Right lobe of liver (tissue), 6 donors: ENCODE data around the gene MYLK4. TPM values are rescaled to one million over a fixed set of nuclear protein-coding genes. Genes with fewer than 3 reads are reported as not detected.

ENCODE experiments used
- ATAC-seq, 4 donors: fragments of 200-7000 bp; cut with Tn5 transposase; one replicate each; pipeline ENCODE4 v1.9.1; 2020; ENCODE audit warnings: mild to moderate bottlenecking in 4 of 4, moderate library complexity in 4 of 4
- DNase-seq, 3 donors: peaks; one replicate each; pipeline ENCODE4 v3.0.0-alpha.2; 2020
- H3K27ac ChIP-seq, 3 donors: fragments of 200-600 bp; one replicate each; pipeline ENCODE4 v1.8.0; 2022
- H3K27me3 ChIP-seq, 2 donors: fragments of 200-600 bp; one replicate each; pipeline ENCODE4 v1.8.0; 2022
- H3K36me3 ChIP-seq, 4 donors: fragments of 200-600 bp; sonication (generic) in 1 of 4; one replicate each; pipeline versions ENCODE4 v1.5.1 to v1.8.0; 2017 to 2022; ENCODE audit warnings: control low read depth in 1 of 4
- H3K4me1 ChIP-seq, 4 donors: fragments of 200-600 bp; sonication (generic) in 1 of 4; one replicate each; pipeline versions ENCODE4 v1.5.1 to v1.8.0; 2017 to 2022; ENCODE audit warnings: control low read depth in 1 of 4
- H3K4me3 ChIP-seq, 3 donors: fragments of 200-600 bp; one replicate each; pipeline ENCODE4 v1.8.0; 2022
- H3K9me3 ChIP-seq, 4 donors: fragments of 200-600 bp; sonication (generic) in 1 of 4; one replicate each; pipeline versions ENCODE4 v1.5.1 to v1.8.0; 2017 to 2022; ENCODE audit warnings: control low read depth in 1 of 4
- POLR2A ChIP-seq: fragments of 450-650 bp; IDR thresholded peaks from one replicate; pipeline ENCODE4 v1.6.1; 2017; ENCODE audit warnings: antibody characterized with exemption, mild to moderate bottlenecking
- WGBS: methylation state at CpG from one replicate; pipeline ENCODE4 v1.1.6; 2018; ENCODE audit warnings: low coverage, low lambda C conversion rate; ENCODE audit not compliant: insufficient coverage; ENCODE audit errors: missing lambda C conversion rate; 5-methylcytosine and 5-hydroxymethylcytosine counted together
- intact Hi-C, 2 donors: fragments of 100-400 bp; cut with DNase I; formaldehyde crosslinking; loops; one replicate each; pipeline versions ENCODE4 v1.11.2 to v1.14.1; 2022
- total RNA-seq, 6 experiments: library from RNA; depleted of rRNA in 2 of 6; stranded (reverse); fragments of >200 nt in 2 of 6; fragmentation: NEBNext Ultra II Directional in 3 of 6; extraction: Animal tissue kit (Norgen Biotek cat#: 25700) in 3 of 6; gene quantifications; one replicate each; pipeline versions ENCODE4 v1.1.0 to v1.2.4, GENCODE V29; 2016 to 2023
- TF ChIP-seq, protein P1 (sequence below), 4 donors: fragments of 200-600 bp in 3 of 4; fragments of 450-650 bp in 1 of 4; IDR thresholded peaks; one replicate each; pipeline versions ENCODE4 v1.5.1 to v1.8.0; 2016 to 2022; ENCODE audit warnings: antibody characterized with exemption in 4 of 4, mild to moderate bottlenecking in 2 of 4
- donor health status: DM: no; HTN: yes; CAD: no.
- donor health status: DM: no; HTN: no; CAD: no.
- donor health status: DM: no; HTN: no; CAD: no.
- donor health status: DM: no; HTN: yes; CAD: no.
- donor health status: DM: no; HTN: yes; CAD: no.

Gene MYLK4
- total RNA-seq, 6 experiments from 2014 or later: 0.22 to 0.46 (median 0.27) TPM; not detected in 1

DNA sequence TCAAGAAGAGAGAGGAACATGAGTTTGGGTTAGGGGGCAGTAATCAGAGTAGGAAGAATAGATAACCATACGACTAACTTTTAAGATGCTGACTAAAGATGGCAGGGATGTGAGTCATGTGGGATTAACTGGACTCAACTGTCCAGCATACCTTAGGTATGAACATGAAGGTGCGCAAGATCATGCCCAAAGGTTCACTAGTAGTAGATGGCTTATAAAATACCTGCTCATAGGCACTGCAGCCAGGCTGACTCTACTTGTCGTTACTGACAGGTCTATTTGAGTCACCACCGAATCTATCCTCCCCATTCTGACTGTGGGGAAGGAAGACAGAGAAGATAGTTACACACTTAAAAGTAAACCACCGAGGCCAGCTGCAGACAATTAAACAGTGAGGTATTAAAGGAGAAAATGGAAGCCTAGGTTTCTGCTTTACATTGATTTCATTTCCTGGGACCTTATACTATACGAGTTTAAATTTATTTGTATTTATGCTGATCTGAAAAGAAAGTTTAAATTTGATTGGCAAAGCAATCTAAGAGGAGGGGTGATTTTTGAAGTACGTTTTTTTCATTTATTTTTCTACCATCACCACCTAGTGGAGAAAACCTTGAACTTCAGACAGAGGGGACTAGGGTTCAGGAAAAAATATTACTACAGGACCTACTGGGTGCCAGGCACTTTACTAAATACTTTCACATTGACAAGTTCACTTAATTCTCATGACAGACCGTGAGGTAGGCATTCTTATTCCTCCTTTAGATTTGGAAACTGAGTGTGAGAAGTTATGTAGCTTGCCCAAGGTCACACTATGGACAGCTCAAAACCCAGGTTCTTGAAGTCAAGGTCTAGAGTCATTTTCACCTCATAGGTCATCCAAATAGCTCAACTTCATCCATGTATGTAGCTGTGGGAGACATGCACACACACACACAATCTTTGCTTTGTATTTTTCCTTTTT lies 10.4 kb upstream of the MYLK4 start:
- H3K27ac ChIP-seq: no peak overlapping the region
- H3K27me3 ChIP-seq: no peaks in the 10 kb centered on the region
- H3K36me3 ChIP-seq: no peaks in the 10 kb centered on the region
- 66% methylated on average over 8 of the region's 8 CpGs for WGBS
- ATAC-seq (no peak), DNase-seq (no peak)
- H3K4me3 ChIP-seq: no peak overlapping the region
- H3K4me1 ChIP-seq: no peaks in the 10 kb centered on the region
- no peaks in the 10 kb centered on the region for H3K9me3 ChIP-seq
- no peak for TF ChIP-seq POLR2A
- TF ChIP-seq, protein P1, sequence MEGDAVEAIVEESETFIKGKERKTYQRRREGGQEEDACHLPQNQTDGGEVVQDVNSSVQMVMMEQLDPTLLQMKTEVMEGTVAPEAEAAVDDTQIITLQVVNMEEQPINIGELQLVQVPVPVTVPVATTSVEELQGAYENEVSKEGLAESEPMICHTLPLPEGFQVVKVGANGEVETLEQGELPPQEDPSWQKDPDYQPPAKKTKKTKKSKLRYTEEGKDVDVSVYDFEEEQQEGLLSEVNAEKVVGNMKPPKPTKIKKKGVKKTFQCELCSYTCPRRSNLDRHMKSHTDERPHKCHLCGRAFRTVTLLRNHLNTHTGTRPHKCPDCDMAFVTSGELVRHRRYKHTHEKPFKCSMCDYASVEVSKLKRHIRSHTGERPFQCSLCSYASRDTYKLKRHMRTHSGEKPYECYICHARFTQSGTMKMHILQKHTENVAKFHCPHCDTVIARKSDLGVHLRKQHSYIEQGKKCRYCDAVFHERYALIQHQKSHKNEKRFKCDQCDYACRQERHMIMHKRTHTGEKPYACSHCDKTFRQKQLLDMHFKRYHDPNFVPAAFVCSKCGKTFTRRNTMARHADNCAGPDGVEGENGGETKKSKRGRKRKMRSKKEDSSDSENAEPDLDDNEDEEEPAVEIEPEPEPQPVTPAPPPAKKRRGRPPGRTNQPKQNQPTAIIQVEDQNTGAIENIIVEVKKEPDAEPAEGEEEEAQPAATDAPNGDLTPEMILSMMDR (IDR thresholded peaks at IDR 0.05): peak; percentile 37 to 51 (median 48)
- intact Hi-C loops: no loop called here

DNA sequence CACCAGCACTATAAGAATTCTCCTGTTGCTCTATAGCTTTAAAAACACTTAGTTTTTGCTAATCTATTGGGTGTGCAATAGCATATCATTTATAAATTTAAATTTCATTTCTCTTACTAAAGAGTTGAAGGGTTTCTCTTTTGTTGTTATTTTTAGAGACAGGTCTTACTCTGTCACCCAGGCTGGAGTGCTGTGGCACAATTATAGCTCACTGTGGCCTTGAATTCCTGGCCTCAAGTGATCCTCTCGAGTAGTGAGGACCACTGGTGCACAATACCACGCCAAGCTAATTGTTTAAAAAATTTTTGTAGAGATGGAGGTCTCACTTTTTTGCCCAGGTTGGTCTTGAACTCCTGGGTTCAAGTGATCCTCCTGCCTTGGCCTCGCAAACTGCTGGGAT lies 8.3 kb upstream of the MYLK4 start:
- ATAC-seq: no peak
- Histone ChIP-seq H3K27ac (no peak overlapping the region), H3K4me3 (no peak overlapping the region), H3K4me1 (no peaks in the 10 kb centered on the region), H3K27me3 (no peaks in the 10 kb centered on the region), H3K9me3 (no peaks in the 10 kb centered on the region), H3K36me3 (no peaks in the 10 kb centered on the region)
- TF ChIP-seq, protein P1 (IDR thresholded peaks at IDR 0.05): no peak
- TF ChIP-seq POLR2A: no peak
- WGBS: 69% methylated on average over 3 of the region's 3 CpGs
- intact Hi-C loops: no loop called here
- no peak for DNase-seq

DNA sequence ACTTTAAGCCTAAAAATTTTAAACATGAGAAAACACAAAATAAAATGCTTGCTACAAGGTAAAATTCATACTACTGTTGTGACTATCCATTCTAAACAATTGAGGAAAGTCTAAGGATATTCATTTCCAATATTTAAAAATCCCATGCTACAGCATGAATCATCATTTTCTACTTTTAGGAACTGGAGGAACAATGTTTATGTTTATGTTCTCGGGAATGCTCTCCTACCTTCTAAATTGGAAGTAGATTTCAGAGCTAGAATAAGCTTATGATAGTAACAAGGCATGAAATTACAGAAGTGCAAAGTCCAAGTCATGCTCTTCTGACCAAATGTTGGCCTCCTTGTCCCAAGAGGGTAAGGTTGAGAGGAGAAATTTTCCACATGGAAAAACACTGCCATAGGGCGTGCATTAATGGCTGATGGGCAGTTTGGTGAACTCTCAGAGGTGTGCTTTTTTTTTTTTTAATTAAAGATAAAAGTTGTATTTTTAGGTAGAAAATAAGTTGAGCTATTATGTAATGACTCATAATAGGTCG lies 6.0 kb upstream of the MYLK4 start:
- H3K4me1 ChIP-seq: no peaks in the 10 kb centered on the region
- H3K4me3 ChIP-seq: no peak overlapping the region
- ATAC-seq: no peak
- no peaks in the 10 kb centered on the region for H3K36me3 ChIP-seq
- intact Hi-C loops: no loop called here
- no peaks in the 10 kb centered on the region for H3K9me3 ChIP-seq
- DNase-seq: no peak
- no peaks in the 10 kb centered on the region for H3K27me3 ChIP-seq
- WGBS: 86% methylated on average over 3 of the region's 3 CpGs
- no peak for TF ChIP-seq POLR2A
- TF ChIP-seq, protein P1 (IDR thresholded peaks at IDR 0.05): no peak
- no peak overlapping the region for H3K27ac ChIP-seq

DNA sequence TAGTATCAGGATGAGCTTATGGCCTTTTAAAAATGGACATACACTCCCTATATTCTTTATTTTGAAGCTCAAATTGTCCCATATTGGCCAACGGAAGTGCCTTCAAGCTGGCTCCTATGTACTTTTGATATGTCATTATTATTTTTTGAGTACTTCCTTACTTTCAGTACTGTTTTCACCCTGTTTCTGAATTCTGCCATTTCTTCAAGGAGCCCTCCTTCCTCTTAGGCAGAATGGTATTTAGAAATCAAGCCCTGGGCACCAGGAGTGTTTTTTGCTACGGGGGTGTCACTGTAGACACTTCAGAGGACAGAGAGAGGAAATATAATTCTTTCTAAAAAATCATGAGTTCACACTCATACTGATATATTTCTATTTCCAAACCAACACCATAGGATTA lies 5.5 kb upstream of the MYLK4 start:
- ATAC-seq: peak in 1 of 4 donors; percentile 32
- WGBS: 72% methylated on average over 2 of the region's 2 CpGs
- DNase-seq: no peak
- Histone ChIP-seq H3K4me1 (no peaks in the 10 kb centered on the region), H3K27ac (no peak overlapping the region), H3K9me3 (no peaks in the 10 kb centered on the region), H3K4me3 (no peak overlapping the region), H3K36me3 (no peaks in the 10 kb centered on the region), H3K27me3 (no peaks in the 10 kb centered on the region)
- TF ChIP-seq, protein P1 (IDR thresholded peaks at IDR 0.05): no peak
- TF ChIP-seq POLR2A: no peak
- intact Hi-C loops: no loop called here
